Measurements from ENCODE around the gene SORCS1. TPM values are rescaled to one million over a fixed set of nuclear protein-coding genes. Genes with fewer than 3 reads are reported as not detected.

The SORCS1 gene
- total and polyA plus RNA-seq, 2 of the 13 experiments (the other 11 are each of a cell fraction or from before 2014, with no cell fraction given) = not detected

GRCh38 chr10:107081644-107082043 lies 82.9 kb downstream of the SORCS1 start:
- Histone ChIP-seq H3K27ac (ENCODE audit: extremely low read length, insufficient read depth, low read length) (no peak overlapping the region), H3K9ac (ENCODE audit: insufficient read depth, low read depth, low read length) (no peak overlapping the region), H3K4me1 (ENCODE audit: insufficient read depth, low read length) (no peaks in the 10 kb centered on the region), H3K4me3 (replicated peaks in 1 of 3; ENCODE audit: insufficient read depth in 1 of 3, low read depth in 2 of 3, low read length in 3 of 3) (no peak overlapping the region), H4K20me1 (ENCODE audit: insufficient read depth, low read length) (no peaks in the 10 kb centered on the region), H3K79me2 (ENCODE audit: insufficient read depth, low read length) (no peaks in the 10 kb centered on the region), H3K36me3 (replicated peaks in 1 of 2; ENCODE audit: control insufficient read depth in 1 of 2, insufficient read depth in 2 of 2, low read length in 2 of 2) (no peaks in the 10 kb centered on the region), H3K4me2 (ENCODE audit: low read depth, low read length) (no peak overlapping the region), H3K27me3 (ENCODE audit: control insufficient read depth in 1 of 2, insufficient read depth in 2 of 2, low read length in 2 of 2) (no peaks in the 10 kb centered on the region), H3K9me3 (ENCODE audit: low read length) (peaks cover 51% of the 10 kb centered on the region), H2AFZ (ENCODE audit: low read length) (no peak overlapping the region)
- DNase-seq (ENCODE audit: low spot score) (no peak), ATAC-seq (no peak), FAIRE-seq (no peak)
- WGBS (ENCODE audit: low lambda C conversion rate) = 27% methylated on average over 1 of the region's 1 CpG
- BruUV-seq (replicated peaks) = no TSS peak
- ChIA-PET POLR2A (no interaction called here), CTCF (ENCODE audit: low intra/inter-chr PET ratio, low total read pairs) (no interaction called here)
- intact Hi-C loops (cut with micrococcal nuclease; ENCODE audit: unreplicated experiment) = no loop called here
- in situ Hi-C loops (cut with HindIII; ENCODE audit: extremely low pct_ligation_motif_present, low pct_unique_long_range_greater_than_20kb) = no loop called here
- TF ChIP-seq ZNF276 (CRISPR knock-in tag; IDR thresholded peaks at IDR 0.05; ENCODE audit: low read depth) (no peak), RFXAP (CRISPR knock-in tag; IDR thresholded peaks at IDR 0.05; ENCODE audit: borderline replicate concordance) (no peak), TEAD2 (CRISPR knock-in tag; IDR thresholded peaks at IDR 0.05) (no peak), HIC2 (CRISPR knock-in tag; IDR thresholded peaks at IDR 0.05; ENCODE audit: low read depth) (no peak), KLF13 (CRISPR knock-in tag; IDR thresholded peaks at IDR 0.05) (no peak), AHR (CRISPR knock-in tag; IDR thresholded peaks at IDR 0.05) (no peak), HOXA5 (CRISPR knock-in tag; IDR thresholded peaks at IDR 0.05) (no peak), HNF1A (IDR thresholded peaks at IDR 0.05; ENCODE audit: low read depth) (no peak), HNF1A (CRISPR knock-in tag; IDR thresholded peaks at IDR 0.05; ENCODE audit: borderline replicate concordance) (no peak), FOSL2 (CRISPR knock-in tag; IDR thresholded peaks at IDR 0.05) (no peak), KDM3A (CRISPR knock-in tag; IDR thresholded peaks at IDR 0.05; ENCODE audit: low read depth) (no peak), NFYB (CRISPR knock-in tag; IDR thresholded peaks at IDR 0.05) (no peak), ZBTB8A (CRISPR knock-in tag; IDR thresholded peaks at IDR 0.05; ENCODE audit: borderline replicate concordance, low read depth) (no peak), ZNF703 (CRISPR knock-in tag; IDR thresholded peaks at IDR 0.05; ENCODE audit: borderline replicate concordance) (no peak), BORCS8-MEF2B (CRISPR knock-in tag; IDR thresholded peaks at IDR 0.05) (no peak), EHMT2 (IDR thresholded peaks at IDR 0.05; ENCODE audit: borderline replicate concordance, low read depth, low read length) (no peak), DMTF1 (CRISPR knock-in tag; IDR thresholded peaks at IDR 0.05) (no peak)

All from HepG2 (cell line).